Measurements from ENCODE around the gene SNTG2.

The SNTG2 gene

DNA sequence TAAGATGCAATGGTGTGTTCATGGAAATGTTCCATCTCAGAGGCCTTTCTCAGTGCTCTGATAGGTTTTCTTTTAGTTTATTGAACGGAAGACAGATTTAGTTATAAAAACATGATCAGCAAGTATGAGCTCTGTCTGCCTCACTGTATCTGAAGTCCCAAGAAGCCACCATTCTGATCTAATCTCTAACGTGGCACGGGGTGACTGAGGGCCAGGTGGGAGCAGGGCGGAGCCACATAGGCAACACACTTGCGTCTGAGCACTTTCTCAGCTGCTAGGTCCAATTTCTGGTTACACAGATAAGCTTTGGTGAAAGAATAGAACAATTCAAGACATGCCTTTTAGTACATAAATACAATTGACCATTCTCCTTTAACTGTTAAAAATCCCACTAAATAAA, 60.4 kb downstream of the SNTG2 start:
- TF ChIP-seq CTCF (IDR thresholded peaks at IDR 0.05; ENCODE audit: low read depth, low read length, poor library complexity, severe bottlenecking) (no peak), EZH2phosphoT487 (IDR thresholded peaks at IDR 0.05; ENCODE audit: borderline replicate concordance, low read length) (no peak)
- Histone ChIP-seq H4K20me1 (ENCODE audit: control insufficient read depth, insufficient read depth, low read depth, low read length) (no peaks in the 10 kb centered on the region), H3K9me2 (replicated peaks; ENCODE audit: control insufficient read depth, low read length) (no peaks in the 10 kb centered on the region), H3K4me1 (ENCODE audit: control insufficient read depth, low read length) (no peaks in the 10 kb centered on the region), H3K4me3 (ENCODE audit: low read length) (no peak overlapping the region), H3K27me3 (ENCODE audit: control insufficient read depth, low read length) (no peaks in the 10 kb centered on the region), H3K27ac (ENCODE audit: low read depth, low read length) (no peak overlapping the region), H3K36me3 (ENCODE audit: control insufficient read depth, low read length) (no peaks in the 10 kb centered on the region), H3F3A (ENCODE audit: control insufficient read depth, insufficient read depth) (no peaks in the 10 kb centered on the region), H3K4me2 (ENCODE audit: low read length) (no peak overlapping the region), H3K9me3 (ENCODE audit: control insufficient read depth, insufficient read depth, low read length) (no peaks in the 10 kb centered on the region), H3K79me2 (ENCODE audit: control insufficient read depth, low read length) (no peaks in the 10 kb centered on the region)

DNA sequence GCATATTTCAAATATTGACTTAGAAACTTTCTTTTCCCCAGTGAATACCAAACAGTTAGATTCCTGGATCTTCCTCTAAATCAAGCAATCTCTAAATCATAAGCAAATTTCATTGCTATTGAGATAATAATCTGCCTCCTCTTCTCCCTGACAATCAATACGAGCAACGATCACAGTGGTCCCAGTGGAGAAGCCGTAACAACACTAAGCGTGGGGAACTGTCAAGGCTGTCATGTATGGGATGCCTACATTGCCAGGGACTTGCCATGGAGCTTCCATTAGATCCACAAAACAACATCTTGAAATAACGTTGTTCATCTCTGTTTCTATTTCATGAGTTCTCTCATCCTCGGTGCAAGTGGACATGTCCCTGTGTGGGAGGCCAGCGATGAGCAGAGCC, 61.3 kb downstream of the SNTG2 start:
- H3K4me3 ChIP-seq (ENCODE audit: low read length) = no peak overlapping the region
- TF ChIP-seq CTCF (IDR thresholded peaks at IDR 0.05; ENCODE audit: low read depth, low read length, poor library complexity, severe bottlenecking) = no peak
- TF ChIP-seq EZH2phosphoT487 (IDR thresholded peaks at IDR 0.05; ENCODE audit: borderline replicate concordance, low read length) = no peak
- no peaks in the 10 kb centered on the region for H3K9me2 ChIP-seq (replicated peaks; ENCODE audit: control insufficient read depth, low read length)
- no peaks in the 10 kb centered on the region for H3K27me3 ChIP-seq (ENCODE audit: control insufficient read depth, low read length)
- no peak overlapping the region for H3K27ac ChIP-seq (ENCODE audit: low read depth, low read length)
- H3F3A ChIP-seq (ENCODE audit: control insufficient read depth, insufficient read depth) = no peaks in the 10 kb centered on the region
- H3K9me3 ChIP-seq (ENCODE audit: control insufficient read depth, insufficient read depth, low read length) = no peaks in the 10 kb centered on the region
- H4K20me1 ChIP-seq (ENCODE audit: control insufficient read depth, insufficient read depth, low read depth, low read length) = no peaks in the 10 kb centered on the region
- H3K36me3 ChIP-seq (ENCODE audit: control insufficient read depth, low read length) = no peaks in the 10 kb centered on the region
- no peak overlapping the region for H3K4me2 ChIP-seq (ENCODE audit: low read length)
- no peaks in the 10 kb centered on the region for H3K4me1 ChIP-seq (ENCODE audit: control insufficient read depth, low read length)
- no peaks in the 10 kb centered on the region for H3K79me2 ChIP-seq (ENCODE audit: control insufficient read depth, low read length)

GRCh38 chr2:1014802-1015201, 64.2 kb downstream of the SNTG2 start:
- Histone ChIP-seq H3F3A (ENCODE audit: control insufficient read depth, insufficient read depth) (no peaks in the 10 kb centered on the region), H3K9me3 (ENCODE audit: control insufficient read depth, insufficient read depth, low read length) (no peaks in the 10 kb centered on the region), H3K4me1 (ENCODE audit: control insufficient read depth, low read length) (no peaks in the 10 kb centered on the region), H4K20me1 (ENCODE audit: control insufficient read depth, insufficient read depth, low read depth, low read length) (no peaks in the 10 kb centered on the region), H3K9me2 (replicated peaks; ENCODE audit: control insufficient read depth, low read length) (no peaks in the 10 kb centered on the region), H3K36me3 (ENCODE audit: control insufficient read depth, low read length) (no peaks in the 10 kb centered on the region), H3K79me2 (ENCODE audit: control insufficient read depth, low read length) (no peaks in the 10 kb centered on the region), H3K4me2 (ENCODE audit: low read length) (no peak overlapping the region), H3K27ac (ENCODE audit: low read depth, low read length) (no peak overlapping the region), H3K4me3 (ENCODE audit: low read length) (no peak overlapping the region), H3K27me3 (ENCODE audit: control insufficient read depth, low read length) (no peaks in the 10 kb centered on the region)
- TF ChIP-seq CTCF (IDR thresholded peaks at IDR 0.05; ENCODE audit: low read depth, low read length, poor library complexity, severe bottlenecking) = no peak
- no peak for TF ChIP-seq EZH2phosphoT487 (IDR thresholded peaks at IDR 0.05; ENCODE audit: borderline replicate concordance, low read length)

DNA sequence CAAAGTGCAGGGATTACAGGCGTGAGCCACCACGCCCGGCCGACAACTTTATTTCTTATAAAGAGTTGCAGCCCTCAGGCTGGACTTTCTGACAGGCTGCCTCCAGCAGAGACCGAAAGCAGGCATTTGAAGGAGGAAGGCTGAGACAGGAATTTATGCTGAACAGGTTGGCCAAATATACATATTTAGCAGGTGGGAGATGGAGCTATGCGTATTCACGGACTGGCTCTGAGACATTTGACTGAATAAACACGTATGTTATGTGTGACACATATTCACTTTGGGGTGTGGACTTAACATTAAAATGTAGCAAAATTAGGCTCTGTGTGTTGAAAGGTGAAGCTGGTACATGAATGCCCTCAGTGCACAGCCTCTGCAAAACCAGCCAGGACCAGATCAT, 65.9 kb downstream of the SNTG2 start:
- H3K27me3 ChIP-seq (ENCODE audit: control insufficient read depth, low read length) = no peaks in the 10 kb centered on the region
- no peaks in the 10 kb centered on the region for H3K9me2 ChIP-seq (replicated peaks; ENCODE audit: control insufficient read depth, low read length)
- H3K9me3 ChIP-seq (ENCODE audit: control insufficient read depth, insufficient read depth, low read length) = no peaks in the 10 kb centered on the region
- no peaks in the 10 kb centered on the region for H3K36me3 ChIP-seq (ENCODE audit: control insufficient read depth, low read length)
- no peaks in the 10 kb centered on the region for H3K79me2 ChIP-seq (ENCODE audit: control insufficient read depth, low read length)
- H3F3A ChIP-seq (ENCODE audit: control insufficient read depth, insufficient read depth) = no peaks in the 10 kb centered on the region
- no peak for TF ChIP-seq CTCF (IDR thresholded peaks at IDR 0.05; ENCODE audit: low read depth, low read length, poor library complexity, severe bottlenecking)
- no peak for TF ChIP-seq EZH2phosphoT487 (IDR thresholded peaks at IDR 0.05; ENCODE audit: borderline replicate concordance, low read length)
- no peak overlapping the region for H3K4me2 ChIP-seq (ENCODE audit: low read length)
- H3K27ac ChIP-seq (ENCODE audit: low read depth, low read length) = no peak overlapping the region
- no peaks in the 10 kb centered on the region for H4K20me1 ChIP-seq (ENCODE audit: control insufficient read depth, insufficient read depth, low read depth, low read length)
- H3K4me3 ChIP-seq (ENCODE audit: low read length) = no peak overlapping the region
- no peaks in the 10 kb centered on the region for H3K4me1 ChIP-seq (ENCODE audit: control insufficient read depth, low read length)

All from DOHH2 (cell line).